HTERT RPE-1 (cell line): Measurements from ENCODE around the gene PLPPR3.
"Not testable (repeated sequence)": the region's sequence is repeated elsewhere in the genome, so short reads cannot be mapped to it uniquely, and the experiment has no call there.

Source experiments
- in situ Hi-C: fragments of 300-500 bp; cut with MboI; formaldehyde crosslinking; loops from 4 replicates; pipeline ENCODE4 v1.14.3; 2020; ENCODE audit warnings: low sequenced_read_pairs

The PLPPR3 gene

DNA sequence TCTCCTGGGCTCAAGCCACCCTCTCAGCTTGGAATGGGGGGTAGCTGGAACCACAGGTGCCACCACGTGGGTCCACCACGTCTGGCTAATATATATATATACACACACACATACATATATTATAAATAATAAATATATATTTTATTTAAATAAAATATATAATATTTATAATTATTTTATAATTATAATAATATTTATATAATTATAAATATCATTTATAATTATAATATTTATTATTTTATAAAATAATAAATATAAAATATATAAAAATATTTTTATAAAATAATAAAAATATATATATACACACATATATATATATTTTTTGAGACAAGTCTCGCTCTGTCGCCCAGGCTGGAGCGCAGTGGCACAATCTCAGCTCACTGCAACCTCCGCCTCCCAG is 32.8 kb upstream of the PLPPR3 start:
- in situ Hi-C loops, result no loop called here

GRCh38 chr19:853614-854220 is 32.0 kb upstream of the PLPPR3 start:
- in situ Hi-C loops, result not testable (repeated sequence)

- in situ Hi-C loops, result no loop called here
These were observed 31.3 kb upstream of the PLPPR3 start for GRCh38 chr19:853014-853585.

- in situ Hi-C loops, result no loop called here
These were observed 30.6 kb upstream of the PLPPR3 start, which contains the start of gene ELANE for GRCh38 chr19:852136-853013. ELANE (plus strand) TSS chr19:852303; CDS start chr19:852329, 26 bp downstream.

- in situ Hi-C loops, result no loop called here
These were observed 29.2 kb upstream of the PLPPR3 start for GRCh38 chr19:850979-851335.

DNA sequence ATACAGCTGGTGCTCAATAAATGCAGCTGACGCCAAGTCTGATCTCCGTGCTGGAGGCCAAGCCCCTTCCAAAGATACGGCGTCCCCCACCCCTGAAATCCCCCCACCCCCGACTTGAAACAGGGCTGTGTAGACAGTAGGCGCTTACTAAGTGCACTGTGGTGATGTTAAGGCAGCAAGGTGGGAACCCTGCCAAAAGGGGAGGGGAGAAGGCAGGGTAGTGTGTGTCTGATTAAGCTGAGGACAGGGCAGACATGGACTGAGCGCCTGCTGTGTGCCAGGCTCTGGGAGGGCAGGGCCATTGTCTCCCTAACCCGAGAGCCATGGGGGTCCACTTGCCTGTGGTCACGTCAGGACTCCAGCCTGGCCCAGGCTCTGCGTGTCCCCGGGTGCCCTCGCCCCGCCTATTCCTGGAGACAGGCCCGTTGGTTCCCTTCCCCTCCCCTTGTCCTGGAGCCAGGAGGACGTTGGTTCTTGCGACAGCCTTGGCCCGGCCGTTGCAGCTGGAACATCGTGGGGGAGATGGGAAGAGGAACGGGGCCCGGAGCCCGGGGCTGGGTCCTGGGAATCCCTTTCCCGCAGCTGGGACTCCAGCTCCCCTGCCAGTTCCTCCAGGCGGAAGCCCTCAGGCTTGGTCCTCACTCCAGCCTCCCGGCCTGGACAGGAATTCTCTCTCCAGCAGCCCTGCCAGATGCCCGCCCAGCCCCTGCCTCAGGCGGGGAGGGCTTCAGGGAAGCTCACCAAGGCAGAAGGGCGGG is 28.6 kb upstream of the PLPPR3 start:
- in situ Hi-C loops, result no loop called here

GRCh38 chr19:849195-849594 is 27.4 kb upstream of the PLPPR3 start:
- in situ Hi-C loops, result not testable (repeated sequence)

- in situ Hi-C loops, result no loop called here
These were observed 26.7 kb upstream of the PLPPR3 start for GRCh38 chr19:848386-848921.

- in situ Hi-C loops, result no loop called here
These were observed 24.2 kb upstream of the PLPPR3 start for GRCh38 chr19:845707-846521.

GRCh38 chr19:844546-844971 is 22.8 kb upstream of the PLPPR3 start:
- in situ Hi-C loops, result no loop called here

- in situ Hi-C loops, result no loop called here
These were observed 22.2 kb upstream of the PLPPR3 start for GRCh38 chr19:843836-844545.

DNA sequence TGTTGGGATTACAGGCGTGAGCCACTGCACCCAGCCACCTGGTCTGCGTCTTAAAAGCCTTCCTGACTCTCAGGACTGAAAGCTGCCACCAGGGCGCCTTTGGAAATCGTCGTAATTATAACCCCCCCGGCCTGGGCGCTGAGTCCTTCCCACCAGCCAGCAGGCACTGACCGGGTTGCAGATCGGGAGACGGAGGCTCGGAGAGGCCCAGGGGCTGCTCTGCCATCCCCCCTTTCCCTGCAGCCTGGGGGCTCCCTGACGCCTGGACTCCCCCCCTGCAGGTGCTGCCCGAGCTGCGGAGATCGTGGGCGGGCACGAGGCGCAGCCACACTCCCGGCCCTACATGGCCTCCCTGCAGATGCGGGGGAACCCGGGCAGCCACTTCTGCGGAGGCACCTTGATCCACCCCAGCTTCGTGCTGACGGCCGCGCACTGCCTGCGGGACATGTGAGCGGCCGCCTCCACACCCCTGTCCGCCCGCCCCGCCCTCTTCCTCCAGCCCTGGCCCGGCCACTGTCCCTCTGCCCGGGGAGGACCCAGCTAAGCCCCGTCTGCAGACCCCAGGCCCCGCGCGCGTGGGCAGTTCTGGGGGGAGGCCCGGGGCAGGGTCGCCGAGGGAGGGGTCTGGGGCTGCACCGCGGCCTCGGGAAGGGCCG is 21.6 kb upstream of the PLPPR3 start:
- in situ Hi-C loops, result no loop called here

DNA sequence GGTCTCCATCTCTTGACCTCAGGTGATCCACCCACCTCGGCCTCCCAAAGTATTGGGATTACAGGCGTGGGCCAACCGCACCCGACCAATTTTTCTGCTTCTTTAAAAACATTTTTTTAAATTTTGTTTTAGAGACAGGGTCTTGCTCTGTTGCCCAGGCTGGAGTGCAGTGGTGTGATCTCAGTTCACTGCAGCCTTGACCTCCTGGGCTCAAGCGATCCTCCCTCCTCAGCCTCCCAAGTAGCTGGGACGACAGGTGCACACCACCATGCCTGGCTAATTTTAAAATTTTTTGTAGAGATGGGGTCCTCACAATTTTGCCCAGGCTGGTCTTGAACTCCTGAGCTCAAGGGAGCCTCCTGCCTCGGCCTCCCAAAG is 21.0 kb upstream of the PLPPR3 start:
- in situ Hi-C loops, result not testable (repeated sequence)

- in situ Hi-C loops, result no loop called here
These were observed 18.9 kb upstream of the PLPPR3 start, which contains the start of gene PRTN3 for GRCh38 chr19:840519-841206. PRTN3 (plus strand) TSS chr19:840999; CDS start chr19:841009, 10 bp downstream.

- in situ Hi-C loops, result no loop called here
These were observed 13.6 kb upstream of the PLPPR3 start for GRCh38 chr19:835210-835810.

GRCh38 chr19:834216-834615 is 12.5 kb upstream of the PLPPR3 start:
- in situ Hi-C loops, result no loop called here

DNA sequence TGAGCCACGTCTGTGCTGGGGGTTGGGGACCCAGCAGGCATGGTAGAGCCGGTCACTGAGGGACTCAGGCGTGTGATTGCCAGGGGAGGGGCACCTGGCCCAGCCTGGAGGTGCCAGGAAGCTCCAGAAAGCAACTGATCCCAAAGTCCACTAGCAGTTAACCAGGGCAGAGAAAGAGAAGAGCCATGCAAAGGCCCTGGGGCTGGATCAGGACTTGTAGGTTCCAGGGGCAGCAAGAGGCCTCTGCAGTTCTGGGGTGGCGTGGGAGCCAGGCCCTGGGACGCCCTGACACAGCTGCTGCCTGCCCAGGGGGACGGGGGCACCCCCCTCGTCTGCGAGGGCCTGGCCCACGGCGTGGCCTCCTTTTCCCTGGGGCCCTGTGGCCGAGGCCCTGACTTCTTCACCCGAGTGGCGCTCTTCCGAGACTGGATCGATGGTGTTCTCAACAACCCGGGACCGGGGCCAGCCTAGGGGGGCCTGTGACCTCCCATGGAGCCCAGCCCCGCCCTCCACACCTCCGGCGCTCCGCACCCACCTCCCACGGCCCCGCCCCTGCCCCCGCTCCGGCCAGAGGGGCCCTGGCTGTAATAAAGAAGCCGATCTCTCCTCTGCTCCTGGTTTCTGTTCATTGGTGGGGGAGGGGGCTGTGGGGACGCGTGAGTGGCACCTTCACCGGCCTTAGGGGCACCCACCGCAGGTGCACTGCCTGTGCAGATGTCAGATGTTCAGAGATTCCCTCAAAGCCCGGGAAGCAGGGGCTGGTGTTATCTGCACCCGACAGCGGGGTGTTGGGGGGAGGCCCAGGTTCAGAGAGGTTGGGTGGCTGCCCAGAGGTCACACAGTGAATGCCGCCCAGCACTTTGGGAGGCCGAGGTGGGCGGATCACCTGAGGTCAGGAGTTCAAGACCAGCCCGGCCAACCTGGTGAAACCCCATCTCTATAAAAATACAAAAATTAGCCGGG is 9.9 kb upstream of the PLPPR3 start:
- in situ Hi-C loops, result no loop called here
